ENCODE data around the gene LRRK1.

LRRK1 gene

DNA sequence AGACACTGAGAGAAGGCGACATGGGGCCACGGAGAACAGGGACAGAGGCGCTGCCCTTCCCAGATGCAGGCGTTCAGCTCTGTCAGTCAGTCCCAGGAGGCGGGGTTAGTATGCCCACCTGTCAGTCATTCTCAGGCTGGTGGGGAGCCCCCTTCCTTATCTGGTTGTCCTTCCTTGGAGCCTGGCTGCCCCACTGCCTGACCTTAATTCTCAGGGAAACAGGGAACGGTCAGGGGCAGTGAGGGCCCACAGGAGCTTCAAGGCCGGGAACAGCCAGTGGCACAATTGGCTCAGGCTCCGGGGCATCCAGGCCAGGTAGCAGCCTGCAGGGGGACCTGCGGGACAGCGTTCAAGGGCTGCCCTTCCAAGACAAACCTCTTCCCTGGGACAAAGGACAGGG, 199.5 kb downstream of the LRRK1 start:
- TF ChIP-seq EZH2phosphoT487 (IDR thresholded peaks at IDR 0.05; ENCODE audit: low read depth): no peak
- TF ChIP-seq, protein P1, sequence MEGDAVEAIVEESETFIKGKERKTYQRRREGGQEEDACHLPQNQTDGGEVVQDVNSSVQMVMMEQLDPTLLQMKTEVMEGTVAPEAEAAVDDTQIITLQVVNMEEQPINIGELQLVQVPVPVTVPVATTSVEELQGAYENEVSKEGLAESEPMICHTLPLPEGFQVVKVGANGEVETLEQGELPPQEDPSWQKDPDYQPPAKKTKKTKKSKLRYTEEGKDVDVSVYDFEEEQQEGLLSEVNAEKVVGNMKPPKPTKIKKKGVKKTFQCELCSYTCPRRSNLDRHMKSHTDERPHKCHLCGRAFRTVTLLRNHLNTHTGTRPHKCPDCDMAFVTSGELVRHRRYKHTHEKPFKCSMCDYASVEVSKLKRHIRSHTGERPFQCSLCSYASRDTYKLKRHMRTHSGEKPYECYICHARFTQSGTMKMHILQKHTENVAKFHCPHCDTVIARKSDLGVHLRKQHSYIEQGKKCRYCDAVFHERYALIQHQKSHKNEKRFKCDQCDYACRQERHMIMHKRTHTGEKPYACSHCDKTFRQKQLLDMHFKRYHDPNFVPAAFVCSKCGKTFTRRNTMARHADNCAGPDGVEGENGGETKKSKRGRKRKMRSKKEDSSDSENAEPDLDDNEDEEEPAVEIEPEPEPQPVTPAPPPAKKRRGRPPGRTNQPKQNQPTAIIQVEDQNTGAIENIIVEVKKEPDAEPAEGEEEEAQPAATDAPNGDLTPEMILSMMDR (IDR thresholded peaks at IDR 0.05; ENCODE audit: low read depth, low read length): no peak

DNA sequence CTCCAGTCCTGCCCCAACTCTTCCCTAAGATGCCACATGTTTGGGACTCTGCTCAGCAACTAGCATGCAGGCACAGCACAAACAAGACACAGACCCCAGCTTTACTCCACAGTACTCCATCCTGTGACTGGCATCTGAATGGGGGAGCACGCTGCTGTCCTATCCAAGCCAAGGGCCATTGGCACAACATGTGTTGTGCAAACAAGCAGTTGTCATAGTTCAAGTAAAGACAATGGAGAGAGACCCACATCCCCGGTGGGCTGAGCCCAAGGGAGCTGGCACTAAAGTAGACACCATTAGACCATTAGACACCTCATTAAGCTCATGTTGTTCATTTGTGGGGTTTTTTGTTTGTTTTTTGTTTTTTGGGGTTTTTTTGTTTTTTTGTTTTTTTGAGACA, 200.0 kb downstream of the LRRK1 start:
- Histone ChIP-seq H3K9me3 (ENCODE audit: insufficient read depth, low read length) (no peaks in the 10 kb centered on the region), H2AFZ (ENCODE audit: low read depth, low read length) (no peak overlapping the region), H3K4me3 (ENCODE audit: low read length) (no peak overlapping the region), H3K27me3 (ENCODE audit: low read depth, low read length) (peaks cover 31% of the 10 kb centered on the region), H3K36me3 (replicated peaks; ENCODE audit: low read depth, low read length) (no peaks in the 10 kb centered on the region), H3K27ac (ENCODE audit: low read length) (no peak overlapping the region), H3K4me2 (ENCODE audit: low read length) (no peak overlapping the region), H3K9ac (ENCODE audit: low read length) (no peak overlapping the region), H4K20me1 (ENCODE audit: insufficient read depth, low read length) (no peaks in the 10 kb centered on the region), H3K79me2 (ENCODE audit: low read length) (no peaks in the 10 kb centered on the region), H3K4me1 (ENCODE audit: low read length) (peaks cover 11% of the 10 kb centered on the region)
- TF ChIP-seq, protein P1 (IDR thresholded peaks at IDR 0.05; ENCODE audit: low read depth, low read length): no peak
- no peak for TF ChIP-seq EZH2phosphoT487 (IDR thresholded peaks at IDR 0.05; ENCODE audit: low read depth)

More for the DNA sequence above, 199.5 kb downstream of the LRRK1 start:
- no peak overlapping the region for H2AFZ ChIP-seq (ENCODE audit: low read depth, low read length)
- H3K27me3 ChIP-seq (ENCODE audit: low read depth, low read length): peaks cover 26% of the 10 kb centered on the region
- peaks cover 10% of the 10 kb centered on the region for H3K4me1 ChIP-seq (ENCODE audit: low read length)
- no peak overlapping the region for H3K9ac ChIP-seq (ENCODE audit: low read length)
- H3K4me3 ChIP-seq (ENCODE audit: low read length): no peak overlapping the region
- H3K27ac ChIP-seq (ENCODE audit: low read length): no peak overlapping the region
- no peak overlapping the region for H3K4me2 ChIP-seq (ENCODE audit: low read length)
- no peaks in the 10 kb centered on the region for H3K36me3 ChIP-seq (replicated peaks; ENCODE audit: low read depth, low read length)
- H4K20me1 ChIP-seq (ENCODE audit: insufficient read depth, low read length): no peaks in the 10 kb centered on the region
- no peaks in the 10 kb centered on the region for H3K9me3 ChIP-seq (ENCODE audit: insufficient read depth, low read length)
- no peaks in the 10 kb centered on the region for H3K79me2 ChIP-seq (ENCODE audit: low read length)

All from OCI-LY3 (cell line).